Loucy (cell line): ENCODE results near the gene DXO.
"Not testable (repeated sequence)": the region's sequence is repeated elsewhere in the genome, so short reads cannot be mapped to it uniquely, and the experiment has no call there.

Experiments
- H2AFZ ChIP-seq: fragments of 200-600 bp; sonication (generic); 2 replicates; pipeline ENCODE4 v1.6.0; 2016; ENCODE audit warnings: antibody characterized with exemption, mild to moderate bottlenecking, low read length, moderate library complexity
- H3F3A ChIP-seq: fragments of 200-600 bp; 2 replicates; pipeline ENCODE4 v1.6.0; 2016; ENCODE audit warnings: antibody characterized with exemption, low read depth, mild to moderate bottlenecking
- H3K27me3 ChIP-seq: fragments of 200-600 bp; sonication (generic); 2 replicates; pipeline ENCODE4 v1.6.1; 2014; ENCODE audit warnings: low read length, mild to moderate bottlenecking; ENCODE audit not compliant: insufficient read depth, poor library complexity, severe bottlenecking
- H3K36me3 ChIP-seq: fragments of 200-600 bp; sonication (generic); 2 replicates; pipeline ENCODE4 v1.6.1; 2016; ENCODE audit warnings: low read length; ENCODE audit not compliant: insufficient read depth
- H3K4me1 ChIP-seq: fragments of 200-600 bp; sonication (generic); 2 replicates; pipeline ENCODE4 v1.5.1; 2014; ENCODE audit warnings: low read length, mild to moderate bottlenecking; ENCODE audit not compliant: insufficient read depth, poor library complexity, severe bottlenecking
- H3K4me2 ChIP-seq: fragments of 200-600 bp; sonication (generic); 2 replicates; pipeline ENCODE4 v1.6.0; 2014; ENCODE audit warnings: antibody characterized with exemption, low read length, low read depth, mild to moderate bottlenecking; ENCODE audit not compliant: poor library complexity, severe bottlenecking
- H3K4me3 ChIP-seq: fragments of 200-600 bp; sonication (generic); 2 replicates; pipeline ENCODE4 v1.5.1; 2014; ENCODE audit warnings: low read length, mild to moderate bottlenecking, mixed read lengths; ENCODE audit not compliant: poor library complexity, severe bottlenecking
- H3K79me2 ChIP-seq: fragments of 200-600 bp; sonication (generic); 2 replicates; pipeline ENCODE4 v1.6.1; 2014; ENCODE audit warnings: low read length; ENCODE audit not compliant: insufficient read depth
- H3K9ac ChIP-seq: fragments of 200-600 bp; sonication (generic); 2 replicates; pipeline ENCODE4 v1.6.0; 2014; ENCODE audit warnings: mild to moderate bottlenecking, low read depth, low read length, moderate library complexity; ENCODE audit not compliant: poor library complexity, severe bottlenecking
- H3K9me2 ChIP-seq: fragments of 200-600 bp; sonication (generic); replicated peaks from 2 replicates; pipeline ENCODE4 v1.6.1; 2016; ENCODE audit warnings: low read depth, low read length, mixed read lengths
- H3K9me3 ChIP-seq: fragments of 200-600 bp; sonication (generic); 2 replicates; pipeline ENCODE4 v1.6.1; 2014; ENCODE audit warnings: mild to moderate bottlenecking, antibody characterized with exemption, low read length, low read depth; ENCODE audit not compliant: insufficient read depth
- H4K20me1 ChIP-seq: fragments of 200-600 bp; sonication (generic); 2 replicates; pipeline ENCODE4 v1.6.0; 2014; ENCODE audit warnings: antibody characterized with exemption, low read length, mild to moderate bottlenecking; ENCODE audit not compliant: insufficient read depth, poor library complexity, severe bottlenecking
- CTCF ChIP-seq: fragments of 200-600 bp; sonication (generic); conservative IDR thresholded peaks from 2 replicates; pipeline ENCODE4 v1.5.1; 2014; ENCODE audit warnings: mild to moderate bottlenecking, antibody characterized with exemption, low read length
- EZH2phosphoT487 ChIP-seq: fragments of 200-600 bp; IDR thresholded peaks from 2 replicates; pipeline ENCODE4 v1.6.1; 2018; ENCODE audit warnings: antibody characterized with exemption, mild to moderate bottlenecking, moderate library complexity, borderline replicate concordance

Gene DXO

GRCh38 chr6:31980195-31980876, 8.4 kb upstream of the DXO start:
- not testable (repeated sequence) for H3K36me3 ChIP-seq, H3K79me2 ChIP-seq, H4K20me1 ChIP-seq, H3K9me3 ChIP-seq, H3K4me3 ChIP-seq, H3K9me2 ChIP-seq, H3F3A ChIP-seq, H3K27me3 ChIP-seq, H2AFZ ChIP-seq
- Histone ChIP-seq H3K4me2 (peak overlapping the region; percentile 77), H3K9ac (peak overlapping the region; percentile 68), H3K4me1 (peaks cover 15% of the 10 kb centered on the region)

GRCh38 chr6:31979238-31979898, 7.4 kb upstream of the DXO start:
- H3K4me3 ChIP-seq: peak overlapping the region; percentile 54
- H3K4me2 ChIP-seq: peak overlapping the region; percentile 77
- no peaks in the 10 kb centered on the region for H3K9me2 ChIP-seq
- H3F3A ChIP-seq: peaks cover 9% of the 10 kb centered on the region; the same call in 1 of the 2 replicates
- H2AFZ ChIP-seq: no peak overlapping the region
- H3K9ac ChIP-seq: peak overlapping the region; percentile 68
- no peaks in the 10 kb centered on the region for H3K27me3 ChIP-seq
- H3K79me2 ChIP-seq: no peaks in the 10 kb centered on the region
- H4K20me1 ChIP-seq: no peaks in the 10 kb centered on the region
- no peak for TF ChIP-seq EZH2phosphoT487
- no peaks in the 10 kb centered on the region for H3K9me3 ChIP-seq
- H3K4me1 ChIP-seq: peaks cover 15% of the 10 kb centered on the region
- H3K36me3 ChIP-seq: no peaks in the 10 kb centered on the region

- peak overlapping the region; percentile 54 for H3K4me3 ChIP-seq
- peaks cover 15% of the 10 kb centered on the region for H3K4me1 ChIP-seq
- no peak overlapping the region for H2AFZ ChIP-seq
- H3K4me2 ChIP-seq: peak overlapping the region; percentile 77
- no peaks in the 10 kb centered on the region for H3K9me2 ChIP-seq
- H3K79me2 ChIP-seq: peaks cover 5% of the 10 kb centered on the region; the same call in 1 of the 2 replicates
- no peaks in the 10 kb centered on the region for H4K20me1 ChIP-seq
- H3K36me3 ChIP-seq: no peaks in the 10 kb centered on the region
- H3K27me3 ChIP-seq: no peaks in the 10 kb centered on the region
- peak overlapping the region; percentile 68 for H3K9ac ChIP-seq
- no peaks in the 10 kb centered on the region for H3K9me3 ChIP-seq
- H3F3A ChIP-seq: peaks cover 9% of the 10 kb centered on the region; the same call in 1 of the 2 replicates
- TF ChIP-seq EZH2phosphoT487 (no peak), CTCF (no peak)
These were observed 6.9 kb upstream of the DXO start for GRCh38 chr6:31978831-31979230.

- peaks cover 24% of the 10 kb centered on the region for H3K4me1 ChIP-seq
- H3K9me2 ChIP-seq: no peaks in the 10 kb centered on the region
- no peaks in the 10 kb centered on the region for H3K27me3 ChIP-seq
- H3F3A ChIP-seq: peaks cover 9% of the 10 kb centered on the region; the same call in 1 of the 2 replicates
- TF ChIP-seq CTCF: no peak
- TF ChIP-seq EZH2phosphoT487: no peak
- peak overlapping the region; percentile 77 for H3K4me2 ChIP-seq
- H3K4me3 ChIP-seq: no peak overlapping the region
- H3K79me2 ChIP-seq: peaks cover 14% of the 10 kb centered on the region
- H3K9me3 ChIP-seq: no peaks in the 10 kb centered on the region
- no peaks in the 10 kb centered on the region for H3K36me3 ChIP-seq
- peak overlapping the region; percentile 68 for H3K9ac ChIP-seq
- no peak overlapping the region for H2AFZ ChIP-seq
- H4K20me1 ChIP-seq: no peaks in the 10 kb centered on the region
These were observed 6.0 kb upstream of the DXO start for GRCh38 chr6:31977816-31978431.

- not testable (repeated sequence) for H3K9me2 ChIP-seq, H2AFZ ChIP-seq, H3K9me3 ChIP-seq, H3F3A ChIP-seq, H3K4me3 ChIP-seq, H3K4me2 ChIP-seq, H3K27me3 ChIP-seq, H4K20me1 ChIP-seq, H3K36me3 ChIP-seq, H3K9ac ChIP-seq
- peaks cover 27% of the 10 kb centered on the region for H3K79me2 ChIP-seq
- H3K4me1 ChIP-seq: peaks cover 27% of the 10 kb centered on the region
These were observed 4.1 kb upstream of the DXO start for GRCh38 chr6:31976065-31976464.
